GM18870 (cell line): Measurements from ENCODE around the gene MAP4K3.
"Not testable (repeated sequence)": the region's sequence is repeated elsewhere in the genome, so short reads cannot be mapped to it uniquely, and the experiment has no call there.

Experiments used
- ATAC-seq: cut with Tn5 transposase; IDR thresholded peaks from one replicate; pipeline ENCODE4 v1.9.1; 2021; ENCODE audit warnings: moderate library complexity; ENCODE audit not compliant: unreplicated experiment

Gene MAP4K3

DNA sequence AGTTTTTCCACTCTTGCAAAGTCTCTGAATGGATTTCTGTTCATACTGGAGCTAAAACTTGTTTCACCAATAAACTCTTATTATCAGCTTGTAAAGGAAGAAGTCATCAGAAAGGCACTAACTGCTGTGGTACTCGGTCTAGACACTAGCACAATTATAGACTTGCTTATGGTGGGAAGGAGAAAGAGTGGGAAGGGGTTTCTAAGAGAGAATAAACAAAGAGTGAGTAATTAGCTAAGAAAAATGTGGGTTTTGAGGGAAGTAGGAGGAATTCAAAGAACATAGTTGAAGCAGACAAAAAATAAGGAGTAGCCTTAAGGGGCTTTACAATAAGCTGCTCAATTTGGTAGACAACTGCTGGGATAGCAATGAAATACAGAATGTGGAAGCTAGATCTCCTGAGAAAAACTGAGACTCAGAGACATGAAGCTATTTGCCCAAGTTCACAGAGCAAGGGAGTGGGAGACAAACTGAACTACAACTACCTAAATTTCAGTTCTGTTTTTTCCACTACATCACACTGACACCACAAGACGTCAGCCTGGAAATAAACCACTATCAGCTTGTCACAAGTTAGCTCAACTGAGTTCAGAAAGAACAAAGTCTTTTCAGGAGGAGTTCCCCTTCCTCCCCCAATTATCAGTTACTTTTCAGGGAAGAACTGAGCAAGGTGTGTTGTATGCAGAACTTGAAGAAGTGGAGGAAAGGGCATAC, 59.7 kb downstream of the MAP4K3 start:
- ATAC-seq, result peak; percentile 66

DNA sequence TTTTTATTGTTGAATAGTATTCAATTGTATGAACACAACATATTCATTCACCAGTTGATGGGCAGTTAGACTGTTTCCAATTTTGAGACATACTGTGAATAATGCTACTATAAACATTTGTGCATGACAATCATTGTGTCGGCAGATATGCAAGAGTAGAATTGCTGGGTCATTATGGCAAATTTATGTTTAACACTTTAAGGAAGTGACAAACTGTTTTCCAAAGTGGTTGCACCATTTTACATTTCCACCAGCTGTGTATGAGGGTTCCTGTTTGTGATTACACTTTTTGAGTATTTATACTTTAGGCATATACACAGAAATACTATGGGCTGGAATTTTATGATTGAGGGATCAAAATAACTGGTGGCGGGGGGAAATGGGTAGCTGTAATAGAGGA, 61.2 kb downstream of the MAP4K3 start:
- no peak for ATAC-seq

DNA sequence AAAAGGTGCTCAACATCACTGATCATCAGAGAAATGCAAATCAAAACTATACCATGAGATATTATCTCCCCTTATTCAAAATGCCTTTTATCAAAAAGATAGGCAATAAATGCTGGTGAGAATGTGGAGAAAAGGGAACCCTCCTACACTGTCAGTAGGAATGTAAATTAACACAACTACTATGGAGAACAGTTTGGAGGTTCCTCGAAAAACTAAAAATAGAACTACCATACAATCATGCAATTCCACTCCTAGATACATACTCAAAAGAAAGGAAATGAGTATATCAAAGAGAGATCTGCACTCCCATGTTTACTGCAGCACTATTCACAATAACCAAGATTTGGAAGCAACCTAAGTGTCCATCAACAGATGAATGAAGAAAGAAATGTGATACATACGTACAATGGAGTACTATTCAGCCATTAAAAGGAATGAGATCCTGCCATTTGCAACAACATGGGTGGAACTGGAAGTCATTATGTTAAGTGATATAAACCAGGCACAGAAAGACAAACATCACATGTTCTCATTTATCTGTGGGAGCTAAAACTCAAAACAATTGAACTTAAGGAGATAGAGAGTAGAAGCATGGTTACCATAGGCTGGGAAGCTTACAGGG, 63.8 kb downstream of the MAP4K3 start:
- ATAC-seq, result no peak

DNA sequence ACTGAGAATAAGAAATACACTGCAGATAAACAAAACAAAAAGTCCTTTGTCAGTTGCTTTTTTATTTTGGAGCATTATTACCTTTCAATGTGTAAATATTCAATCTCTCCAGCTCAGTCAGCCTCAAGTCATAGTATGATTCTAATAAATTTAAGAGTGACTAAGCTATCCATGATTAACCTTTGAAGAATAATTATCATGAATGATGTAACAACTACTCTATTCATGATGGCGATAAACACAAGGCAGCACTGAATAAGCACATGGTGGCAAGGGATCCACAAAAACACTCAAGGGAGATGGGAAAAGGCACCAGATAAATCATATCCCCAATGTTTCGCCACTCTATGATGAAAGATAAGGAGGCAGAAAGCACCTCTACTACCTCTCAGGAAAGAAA, 67.0 kb downstream of the MAP4K3 start:
- ATAC-seq, result no peak

DNA sequence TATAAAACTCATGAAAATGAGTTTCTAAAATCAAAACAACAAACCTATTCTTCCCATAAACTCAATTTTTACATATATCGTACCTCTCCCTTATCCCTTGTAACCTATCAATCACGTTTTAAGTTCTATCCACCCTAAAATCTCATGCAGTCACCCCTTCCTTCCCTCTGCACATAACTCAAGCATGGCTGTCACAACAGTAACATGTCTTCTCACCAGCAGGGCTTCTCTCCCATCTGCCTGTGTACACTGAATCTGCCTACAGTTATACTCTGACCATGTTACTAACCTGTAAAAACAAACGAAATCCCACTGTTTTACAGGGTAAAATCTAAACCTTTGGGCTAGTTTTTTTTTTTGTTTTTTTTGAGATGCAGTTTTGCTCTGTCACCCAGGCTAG, 68.2 kb downstream of the MAP4K3 start:
- no peak for ATAC-seq

DNA sequence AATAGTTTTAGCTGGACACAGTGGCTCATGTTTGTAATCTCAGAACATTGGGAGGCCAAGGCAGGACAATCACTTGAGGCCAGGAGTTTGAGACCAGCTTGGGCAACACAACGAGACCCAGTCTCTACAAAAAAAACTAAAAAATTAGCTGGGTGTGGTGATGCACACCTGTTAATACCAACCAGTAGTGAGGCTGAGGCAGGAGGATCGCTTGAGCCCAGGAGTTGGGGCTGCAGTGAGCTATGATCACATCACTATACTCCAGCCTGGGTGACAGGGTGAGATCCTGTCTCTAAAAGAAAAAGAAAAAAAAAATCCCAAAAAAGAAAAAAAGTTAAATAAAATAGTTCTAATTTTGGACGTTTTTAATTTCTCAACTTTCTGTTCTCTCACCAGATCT, 68.7 kb downstream of the MAP4K3 start:
- no peak for ATAC-seq

DNA sequence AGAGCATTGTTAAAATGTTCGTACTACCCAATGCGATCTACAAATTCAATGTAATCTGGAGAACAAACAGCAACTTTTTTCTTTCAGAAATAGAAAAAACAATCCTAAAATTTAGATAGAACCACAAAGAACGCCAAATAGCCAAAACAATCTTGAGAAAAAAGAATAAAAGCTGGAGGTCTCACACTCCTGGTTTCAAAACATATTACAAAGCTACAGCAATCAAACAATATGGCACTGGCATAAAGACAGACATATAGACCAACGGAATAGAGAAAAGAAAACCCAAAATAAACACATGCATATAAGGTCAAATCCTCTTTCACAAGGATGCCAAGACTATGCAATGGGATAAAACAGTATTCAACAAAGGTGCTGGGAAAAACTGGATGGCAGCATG, 74.5 kb downstream of the MAP4K3 start:
- ATAC-seq, result no peak

DNA sequence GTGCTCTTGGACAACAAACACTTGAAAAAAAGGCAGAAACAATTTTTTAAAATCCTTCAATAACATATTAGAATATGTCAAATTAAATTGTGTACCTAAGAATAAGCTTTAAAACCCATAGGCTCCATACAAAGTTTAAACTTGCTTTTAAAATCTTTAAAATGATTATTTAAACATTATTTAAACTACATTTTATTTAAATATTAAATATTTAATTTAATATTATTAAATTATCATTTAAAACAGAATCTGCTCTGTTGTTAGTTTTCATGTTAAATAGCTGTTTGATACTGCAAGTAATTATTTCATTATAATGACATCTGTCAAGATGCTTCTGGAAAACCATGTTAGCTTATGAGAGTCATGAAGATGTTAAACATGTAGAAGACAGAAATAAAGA, 75.6 kb downstream of the MAP4K3 start:
- ATAC-seq, result no peak

DNA sequence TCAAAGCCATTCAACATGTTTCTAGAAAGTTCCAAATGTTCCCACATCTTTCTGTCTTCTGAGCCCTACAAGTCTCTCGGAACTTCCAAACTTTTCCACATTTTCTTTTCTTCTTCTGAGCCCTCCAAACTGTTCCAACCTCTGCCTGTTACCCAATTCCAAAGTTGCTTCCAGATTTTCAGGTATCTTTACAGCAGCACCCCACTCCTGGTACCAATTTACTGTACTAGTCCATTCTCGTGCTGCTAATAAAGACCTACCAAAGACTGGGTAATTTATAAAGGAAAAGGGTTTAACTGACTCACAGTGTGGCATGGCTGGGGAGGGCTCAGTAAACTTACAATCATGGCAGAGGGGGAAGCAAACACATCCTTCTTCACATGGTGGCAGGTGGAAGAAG, 76.7 kb downstream of the MAP4K3 start:
- ATAC-seq, result not testable (repeated sequence)

DNA sequence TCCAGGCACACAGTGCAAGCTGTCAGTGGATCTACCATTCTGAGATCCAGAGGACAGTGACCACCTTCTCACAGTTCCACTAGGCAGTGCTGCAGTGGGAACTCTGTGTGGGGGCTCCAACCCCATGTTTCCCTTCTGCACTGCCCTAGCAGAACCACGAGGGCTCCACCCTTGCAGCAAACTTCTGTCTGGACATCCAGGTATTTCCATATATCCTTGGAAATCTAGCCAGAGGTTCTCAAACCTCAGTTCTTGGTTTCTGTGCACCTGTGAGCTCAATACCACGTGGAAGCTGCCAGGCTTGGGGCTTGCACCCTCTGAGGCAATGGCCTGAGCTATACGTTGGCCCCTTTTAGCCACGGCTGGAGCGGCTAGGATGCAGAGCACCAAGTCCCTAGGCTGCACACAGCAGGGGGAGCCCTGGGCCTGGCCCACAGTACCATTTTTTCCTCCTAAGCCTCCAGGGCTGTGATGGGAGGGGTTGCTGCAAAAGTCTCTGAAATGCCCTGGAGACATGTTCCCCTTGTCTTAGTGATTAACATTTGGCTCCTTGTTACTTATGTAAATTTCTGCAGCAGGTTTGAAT, 77.5 kb downstream of the MAP4K3 start:
- ATAC-seq, result no peak

DNA sequence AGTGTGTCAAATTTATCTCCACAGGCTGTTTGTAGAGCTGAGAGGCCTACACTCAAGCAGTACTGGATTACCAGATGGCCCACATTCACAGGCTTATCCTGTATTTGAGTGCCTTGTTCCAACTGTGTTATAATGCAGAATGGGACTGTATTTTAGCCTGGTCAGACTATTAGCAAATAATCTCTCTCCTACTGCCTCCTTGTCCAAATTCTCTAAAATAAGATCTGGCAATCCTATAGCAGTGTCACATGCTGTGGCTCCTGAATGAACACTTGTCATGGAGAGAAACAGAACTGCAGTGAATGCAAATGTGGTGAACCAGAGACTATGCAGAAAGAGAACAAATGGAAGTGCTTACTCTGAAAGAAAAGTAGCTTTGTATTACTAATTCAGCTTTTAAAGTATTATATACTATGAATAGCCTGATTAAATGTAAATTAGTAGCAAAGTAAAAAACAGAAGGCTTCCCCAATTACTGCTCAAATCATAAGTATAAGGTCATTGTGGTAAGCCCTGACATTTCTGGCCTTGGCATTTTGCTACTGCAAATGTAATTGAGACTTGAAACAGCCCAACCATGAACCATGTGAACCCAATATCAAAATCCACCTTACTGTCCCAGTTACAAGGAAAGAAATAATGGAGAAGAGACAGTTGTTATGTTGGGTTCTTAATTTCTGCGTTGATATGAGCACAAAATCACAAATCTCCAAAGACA, 80.0 kb downstream of the MAP4K3 start:
- ATAC-seq, result no peak

DNA sequence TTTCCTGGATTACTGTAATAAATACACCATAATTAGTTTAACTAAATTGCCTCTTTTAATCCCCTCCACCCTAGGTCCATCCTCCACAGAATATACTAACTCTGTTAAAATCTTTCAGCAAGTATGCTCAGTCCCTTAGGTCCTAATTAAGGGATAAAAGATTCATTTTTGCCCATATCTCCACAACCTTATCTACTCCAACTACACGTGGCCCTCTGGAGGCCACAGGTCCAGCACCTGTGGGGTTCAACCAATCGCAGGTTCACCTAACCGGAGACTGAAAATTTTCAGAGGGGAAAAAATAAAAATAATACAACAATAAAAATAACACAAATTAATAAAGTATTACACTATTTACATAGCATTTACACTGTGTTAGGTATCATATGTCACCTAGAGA, 86.4 kb downstream of the MAP4K3 start:
- ATAC-seq, result no peak

DNA sequence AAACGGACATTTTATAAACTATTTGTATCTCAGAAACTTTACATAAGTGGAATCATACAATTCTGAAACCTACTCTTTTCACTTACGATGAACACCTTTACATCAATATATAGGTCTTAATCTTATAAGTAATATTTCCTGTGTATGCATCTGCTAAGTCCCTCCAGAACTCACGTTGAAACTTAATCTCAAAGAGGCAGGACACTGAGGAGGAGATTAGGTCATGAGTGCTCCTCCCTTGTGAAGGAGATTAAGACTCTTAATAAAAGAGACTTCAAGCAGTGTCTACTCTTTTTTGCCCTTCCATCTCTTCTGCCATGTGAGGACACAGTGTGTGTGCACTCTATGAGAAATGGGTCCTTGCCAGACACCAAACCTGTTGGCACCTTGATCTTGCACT, 98.6 kb downstream of the MAP4K3 start:
- no peak for ATAC-seq

DNA sequence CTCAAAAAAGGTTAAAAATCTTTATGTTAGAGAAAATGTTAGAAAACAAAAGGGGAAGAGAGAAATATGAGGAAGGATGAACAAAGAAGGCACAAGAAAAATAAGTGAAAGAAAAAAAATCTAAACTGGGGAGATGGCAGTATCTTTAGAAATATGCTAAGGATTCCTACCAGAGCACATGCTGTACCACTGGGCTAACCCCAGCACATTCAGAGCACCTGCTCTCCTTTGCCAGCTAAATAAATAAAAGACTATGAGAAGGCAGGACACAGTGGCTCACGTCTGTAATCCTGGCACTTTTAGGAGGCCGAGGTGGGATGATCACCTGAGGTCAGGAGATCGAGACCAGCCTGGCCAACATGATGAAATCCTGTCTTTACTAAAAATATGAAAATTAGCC, 101.2 kb downstream of the MAP4K3 start:
- no peak for ATAC-seq

DNA sequence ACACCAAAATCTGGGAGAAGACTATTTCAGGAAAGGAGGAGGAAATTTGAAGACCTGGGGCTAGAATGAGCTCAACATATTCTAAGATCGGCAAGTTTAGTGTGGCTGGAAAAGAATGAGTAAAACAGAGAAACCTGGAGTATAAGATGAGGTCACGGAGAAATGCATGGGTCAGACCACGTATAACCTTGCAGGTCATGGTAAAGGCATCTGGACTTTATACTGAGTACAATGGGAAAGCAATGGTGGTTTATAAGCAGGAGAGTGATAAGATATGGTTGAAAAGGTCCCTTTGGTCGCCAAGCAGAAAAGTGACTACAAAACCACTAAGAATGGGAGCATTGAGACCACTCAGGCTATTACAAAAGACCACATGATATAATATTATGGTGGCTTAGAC, 102.1 kb downstream of the MAP4K3 start:
- no peak for ATAC-seq

DNA sequence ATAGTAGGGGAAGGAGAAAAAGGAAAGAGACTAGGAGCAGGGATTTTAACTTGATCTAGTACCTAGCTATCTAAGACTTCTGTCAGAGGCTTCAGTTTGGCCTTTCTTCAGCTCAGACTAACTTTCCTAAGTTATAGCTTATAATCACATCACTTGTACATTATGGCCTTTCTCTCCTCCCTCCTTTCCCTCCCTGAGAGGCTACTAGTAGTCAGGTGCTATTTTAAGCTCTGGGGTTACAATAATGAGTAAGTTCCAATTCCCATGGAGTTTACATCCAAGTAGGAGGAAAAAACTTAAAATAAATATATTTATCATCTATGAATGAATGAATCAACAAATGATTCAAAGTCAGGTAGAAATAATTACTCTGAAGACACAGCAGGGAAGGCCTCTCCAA, 102.6 kb downstream of the MAP4K3 start:
- no peak for ATAC-seq

DNA sequence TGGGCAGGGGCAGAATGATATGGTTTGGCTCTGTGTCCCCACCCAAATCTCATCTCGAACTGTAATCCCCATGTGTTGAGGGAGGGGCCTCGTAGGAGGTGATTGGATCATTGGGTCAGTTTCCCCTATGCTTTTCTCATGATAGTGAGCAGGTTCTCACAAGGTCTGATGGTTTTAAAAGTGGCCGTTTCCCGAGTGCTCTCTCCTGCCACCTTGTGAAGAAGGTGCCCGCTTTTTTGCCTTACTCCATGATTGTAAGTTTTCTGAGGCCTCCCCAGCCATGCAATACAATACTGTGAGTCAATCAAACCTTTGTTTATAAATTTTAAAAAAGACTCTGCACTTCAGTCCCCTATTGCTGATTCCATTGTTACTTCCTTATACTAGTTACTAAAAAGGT, 110.4 kb downstream of the MAP4K3 start:
- ATAC-seq, result no peak

DNA sequence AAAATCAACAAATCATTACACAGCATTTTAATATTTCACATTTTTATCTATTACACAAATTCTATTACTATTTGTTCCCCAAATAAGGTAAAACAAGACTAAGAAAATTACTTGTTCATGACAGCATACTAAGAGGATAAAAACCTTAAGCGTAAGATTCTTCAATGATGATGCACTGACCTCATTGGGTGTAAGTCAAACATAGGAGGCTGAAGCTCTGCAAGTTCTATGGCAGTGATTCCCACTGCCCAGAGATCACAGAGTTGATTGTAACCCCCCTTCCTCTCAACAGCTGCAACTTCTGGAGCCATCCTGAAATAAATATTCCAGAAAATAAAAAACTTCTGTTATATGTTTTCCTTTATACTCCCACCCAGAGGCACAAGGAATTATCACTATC, 111.1 kb downstream of the MAP4K3 start:
- no peak for ATAC-seq

DNA sequence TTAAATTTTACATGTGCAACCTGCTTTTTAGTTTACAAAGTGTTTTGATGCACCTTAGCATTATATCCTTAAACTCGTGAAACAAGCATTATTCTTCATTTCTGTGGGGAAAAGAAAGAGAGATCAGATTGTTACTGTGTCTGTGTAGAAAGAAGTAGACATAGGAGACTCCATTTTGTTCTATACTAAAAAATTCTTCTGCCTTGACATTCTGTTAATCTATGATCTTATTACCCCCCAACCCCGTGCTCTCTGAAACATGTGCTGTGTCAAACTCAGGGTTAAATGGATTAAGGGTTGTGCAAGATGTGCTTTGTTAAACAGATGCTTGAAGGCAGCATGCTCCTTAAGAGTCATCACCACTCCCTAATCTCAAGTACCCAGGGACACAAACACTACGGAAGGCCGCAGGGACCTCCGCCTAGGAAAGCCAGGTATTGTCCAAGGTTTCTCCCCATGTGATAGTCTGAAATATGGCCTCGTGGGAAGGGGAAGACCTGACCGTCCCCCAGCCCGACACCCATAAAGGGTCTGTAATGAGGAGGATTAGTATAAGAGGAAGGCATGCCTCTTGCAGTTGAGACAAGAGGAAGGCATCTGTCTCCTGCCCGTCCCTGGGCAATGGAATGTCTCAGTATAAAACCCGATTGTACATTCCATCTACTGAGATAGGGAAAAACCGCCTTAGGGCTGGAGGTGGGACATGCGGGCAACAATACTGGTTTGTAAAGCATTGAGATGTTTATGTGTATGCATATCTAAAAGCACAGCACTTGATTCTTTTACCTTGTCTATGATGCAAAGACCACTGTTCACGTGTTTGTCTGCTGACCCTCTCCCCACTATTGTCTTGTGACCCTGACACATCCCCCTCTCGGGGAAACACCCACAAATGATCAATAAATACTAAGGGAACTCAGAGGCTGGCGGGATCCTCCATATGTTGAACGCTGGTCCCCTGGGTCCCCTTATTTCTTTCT, 115.7 kb downstream of the MAP4K3 start:
- not testable (repeated sequence) for ATAC-seq

DNA sequence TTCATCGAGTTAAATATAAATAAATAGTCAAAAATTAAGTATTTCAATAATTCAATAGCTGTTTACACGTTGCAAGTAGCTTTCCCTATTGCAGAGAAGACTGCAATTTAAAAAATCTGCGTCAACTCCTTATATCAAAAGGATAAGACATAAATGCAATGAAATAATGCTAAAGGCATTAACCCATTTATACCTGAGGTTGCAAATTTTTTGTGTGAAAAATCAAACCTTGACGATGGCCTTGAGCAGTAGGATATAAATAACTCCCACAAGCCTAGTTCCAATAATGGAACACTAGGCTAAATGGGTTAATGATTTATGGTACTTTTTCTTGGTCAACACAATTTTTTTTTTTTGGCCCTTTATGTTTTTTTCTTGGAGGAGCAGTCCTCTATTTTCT, 116.9 kb downstream of the MAP4K3 start:
- no peak for ATAC-seq

DNA sequence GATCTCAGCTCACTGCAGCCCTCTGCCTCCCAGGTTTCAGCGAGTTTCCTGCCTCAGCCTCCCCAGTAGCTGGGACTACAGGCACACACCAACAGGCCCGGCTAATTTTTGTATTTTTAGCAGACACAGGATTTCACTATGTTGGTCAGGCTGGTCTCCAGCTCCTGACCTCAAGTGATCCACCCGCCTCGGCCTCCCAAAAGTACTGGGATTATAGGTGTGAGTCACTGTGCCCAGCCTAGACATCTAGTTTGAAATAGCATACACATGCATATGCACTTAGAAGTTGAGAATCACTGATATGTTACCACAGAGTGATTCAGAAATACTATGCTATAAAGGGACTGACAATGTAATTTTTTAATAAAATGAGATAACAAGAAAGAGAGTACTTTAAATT, 123.5 kb downstream of the MAP4K3 start:
- no peak for ATAC-seq
